HFFc6 (cell line): Measurements from ENCODE around the gene TAL2. TPM values are rescaled to one million over a fixed set of nuclear protein-coding genes. Genes with fewer than 3 reads are reported as not detected.

Experiments
- DNase-seq: peaks from one replicate; pipeline ENCODE4 v3.0.0-alpha.2; 2018
- H3K27ac Mint-ChIP-seq: 2 replicates; pipeline ENCODE4 v1.8.0; 2020; ENCODE audit warnings: mild to moderate bottlenecking, mixed read lengths
- H3K27me3 Mint-ChIP-seq: 2 replicates; pipeline ENCODE4 v1.8.0; 2021; ENCODE audit warnings: mild to moderate bottlenecking, moderate library complexity, mixed read lengths; ENCODE audit not compliant: insufficient read depth
- H3K36me3 Mint-ChIP-seq: 2 replicates; pipeline ENCODE4 v1.8.0; 2021; ENCODE audit warnings: low read depth, mixed read lengths
- H3K4me1 Mint-ChIP-seq: 2 replicates; pipeline ENCODE4 v1.8.0; 2020; ENCODE audit warnings: low read depth, mixed read lengths
- H3K4me3 Mint-ChIP-seq: 2 replicates; pipeline ENCODE4 v1.8.0; 2020; ENCODE audit warnings: mild to moderate bottlenecking, moderate library complexity, mixed read lengths
- H3K9me3 Mint-ChIP-seq: 2 replicates; pipeline ENCODE4 v1.8.0; 2020; ENCODE audit warnings: mild to moderate bottlenecking, mixed read lengths
- total RNA-seq, 6 experiments: library from RNA; stranded (reverse); fragmentation: NEBNext Ultra II Directional; extraction: Animal tissue kit (Norgen Biotek cat#: 25700); gene quantifications; 2 replicates in 1 of 6; 3 replicates in 5 of 6; pipeline ENCODE4 v1.2.3, GENCODE V29; 2021
- TF ChIP-seq, protein P1 (sequence below): fragments of 200-600 bp; sonication (generic); IDR thresholded peaks from 2 replicates; pipeline ENCODE4 v1.5.0; 2021; ENCODE audit warnings: antibody characterized with exemption, mild to moderate bottlenecking

The TAL2 gene
- total RNA-seq, 6 experiments from 2014 or later, result not detected

DNA sequence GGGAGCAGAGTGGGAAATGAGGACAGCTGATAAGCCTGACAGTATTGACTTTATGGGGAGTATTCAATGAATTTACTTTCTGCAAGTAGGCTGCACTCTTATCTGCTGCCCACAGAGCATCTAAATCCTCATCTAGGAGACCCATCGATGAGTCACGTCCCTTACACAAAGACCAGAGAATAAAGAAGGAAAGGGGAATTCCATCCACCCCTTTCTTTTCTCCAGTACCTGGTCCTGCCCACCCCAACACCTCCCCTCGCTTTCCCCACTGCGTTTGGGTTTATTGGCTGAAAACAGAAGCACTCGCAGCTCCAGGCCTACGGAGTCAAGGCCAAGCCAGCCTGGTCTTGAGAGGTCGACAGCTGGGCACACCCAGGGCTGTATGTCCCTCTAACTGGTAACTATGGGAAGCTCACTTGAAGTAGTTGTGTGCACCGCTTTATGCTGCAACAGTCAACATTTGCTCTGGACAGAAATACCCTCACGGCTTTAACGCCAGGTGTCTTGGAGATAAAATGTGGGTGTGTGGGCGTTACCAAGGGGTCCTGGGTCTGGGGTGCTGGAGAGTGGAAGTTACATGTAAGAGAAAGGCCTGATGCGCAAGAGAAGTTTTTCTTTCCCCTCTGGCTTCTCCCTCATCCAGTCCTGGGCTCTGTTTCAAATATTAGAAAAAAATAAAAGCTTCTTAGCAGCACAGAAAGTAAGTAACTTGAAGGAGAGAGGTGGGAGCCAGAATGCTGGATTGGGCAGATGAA is 14.5 kb upstream of the TAL2 start:
- Mint-ChIP-seq H3K27ac (no peak overlapping the region), H3K4me3 (no peak overlapping the region), H3K4me1 (no peaks in the 10 kb centered on the region), H3K9me3 (no peaks in the 10 kb centered on the region), H3K27me3 (peaks cover 3% of the 10 kb centered on the region; the same call in 1 of the 2 replicates), H3K36me3 (peaks cover 2% of the 10 kb centered on the region; the same call in 1 of the 2 replicates)
- TF ChIP-seq, protein P1, sequence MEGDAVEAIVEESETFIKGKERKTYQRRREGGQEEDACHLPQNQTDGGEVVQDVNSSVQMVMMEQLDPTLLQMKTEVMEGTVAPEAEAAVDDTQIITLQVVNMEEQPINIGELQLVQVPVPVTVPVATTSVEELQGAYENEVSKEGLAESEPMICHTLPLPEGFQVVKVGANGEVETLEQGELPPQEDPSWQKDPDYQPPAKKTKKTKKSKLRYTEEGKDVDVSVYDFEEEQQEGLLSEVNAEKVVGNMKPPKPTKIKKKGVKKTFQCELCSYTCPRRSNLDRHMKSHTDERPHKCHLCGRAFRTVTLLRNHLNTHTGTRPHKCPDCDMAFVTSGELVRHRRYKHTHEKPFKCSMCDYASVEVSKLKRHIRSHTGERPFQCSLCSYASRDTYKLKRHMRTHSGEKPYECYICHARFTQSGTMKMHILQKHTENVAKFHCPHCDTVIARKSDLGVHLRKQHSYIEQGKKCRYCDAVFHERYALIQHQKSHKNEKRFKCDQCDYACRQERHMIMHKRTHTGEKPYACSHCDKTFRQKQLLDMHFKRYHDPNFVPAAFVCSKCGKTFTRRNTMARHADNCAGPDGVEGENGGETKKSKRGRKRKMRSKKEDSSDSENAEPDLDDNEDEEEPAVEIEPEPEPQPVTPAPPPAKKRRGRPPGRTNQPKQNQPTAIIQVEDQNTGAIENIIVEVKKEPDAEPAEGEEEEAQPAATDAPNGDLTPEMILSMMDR, result no peak
- DNase-seq, result no peak

DNA sequence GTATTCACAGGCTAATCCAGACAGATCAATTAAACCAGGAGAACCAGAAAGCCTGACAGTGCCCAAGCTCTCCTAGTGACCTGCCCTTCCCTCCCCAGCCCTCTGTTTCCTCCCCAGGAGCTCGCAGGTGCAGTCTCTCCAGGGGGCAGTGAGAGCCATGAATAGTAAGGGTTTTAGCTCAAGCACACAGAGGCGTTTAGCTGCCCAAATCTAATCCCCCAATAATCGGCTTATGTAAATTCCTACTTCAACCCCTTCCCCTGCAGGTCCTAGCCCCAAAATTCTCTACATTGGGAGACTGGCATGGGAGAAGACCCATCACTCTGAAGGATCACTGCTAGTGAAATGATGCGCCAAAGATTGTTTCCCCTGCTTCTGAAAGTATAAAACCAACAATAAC is 10.5 kb upstream of the TAL2 start:
- Mint-ChIP-seq H3K36me3 (no peaks in the 10 kb centered on the region), H3K4me1 (0 out of 2 replicates have a peak, but pooled peaks cover 5% of the 10 kb centered on the region), H3K27me3 (peaks cover 14% of the 10 kb centered on the region), H3K9me3 (no peaks in the 10 kb centered on the region), H3K4me3 (no peak overlapping the region), H3K27ac (no peak overlapping the region)
- no peak for DNase-seq
- TF ChIP-seq, protein P1, result no peak

DNA sequence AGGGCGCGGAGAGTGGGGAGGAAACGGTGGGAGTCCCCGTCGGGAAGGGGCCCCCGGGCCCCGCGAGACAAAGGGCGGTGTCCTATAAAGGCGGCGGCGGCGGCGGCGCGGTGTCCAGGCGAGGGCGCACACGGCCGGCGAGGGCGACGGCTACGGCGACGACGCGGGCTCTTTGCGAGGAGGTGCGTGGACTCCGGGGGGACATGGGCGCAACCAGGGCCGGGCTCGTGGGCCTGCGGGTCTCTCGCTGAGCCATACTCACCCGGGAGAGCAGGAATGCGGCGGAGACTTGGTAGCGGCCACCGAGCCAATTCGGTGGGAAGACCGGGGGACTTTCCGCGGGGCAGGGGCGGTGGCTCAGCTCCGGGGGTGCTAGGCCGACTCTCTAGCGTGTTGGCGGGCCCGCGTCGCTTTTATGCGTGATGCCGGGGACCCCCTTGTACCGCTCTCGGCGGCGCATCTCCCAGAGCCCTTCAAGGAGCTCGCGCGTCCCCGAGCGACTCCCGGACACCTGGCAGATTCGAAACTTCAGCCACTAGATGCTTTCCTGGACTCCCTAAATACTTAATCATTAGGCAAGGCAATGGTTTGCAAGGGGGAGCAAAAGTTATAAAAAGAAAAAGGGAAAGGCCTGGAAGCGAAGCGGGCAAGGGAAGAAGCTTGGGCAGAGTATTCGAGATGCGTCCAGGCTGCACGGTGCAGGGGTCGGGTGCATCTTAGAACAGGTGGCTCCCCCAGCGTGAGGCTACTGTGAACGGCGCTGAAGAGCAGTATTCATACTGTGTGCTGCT is 5.9 kb upstream of the TAL2 start:
- peaks cover 19% of the 10 kb centered on the region for H3K27me3 Mint-ChIP-seq
- H3K9me3 Mint-ChIP-seq, result no peaks in the 10 kb centered on the region
- H3K27ac Mint-ChIP-seq, result no peak overlapping the region
- 0 out of 2 replicates have a peak, but pooled peaks cover 5% of the 10 kb centered on the region for H3K4me1 Mint-ChIP-seq
- no peak for DNase-seq
- peak overlapping the region; percentile 79 for H3K4me3 Mint-ChIP-seq
- no peaks in the 10 kb centered on the region for H3K36me3 Mint-ChIP-seq
- TF ChIP-seq, protein P1, result peak; percentile 26; the same call in 1 of the 2 replicates

DNA sequence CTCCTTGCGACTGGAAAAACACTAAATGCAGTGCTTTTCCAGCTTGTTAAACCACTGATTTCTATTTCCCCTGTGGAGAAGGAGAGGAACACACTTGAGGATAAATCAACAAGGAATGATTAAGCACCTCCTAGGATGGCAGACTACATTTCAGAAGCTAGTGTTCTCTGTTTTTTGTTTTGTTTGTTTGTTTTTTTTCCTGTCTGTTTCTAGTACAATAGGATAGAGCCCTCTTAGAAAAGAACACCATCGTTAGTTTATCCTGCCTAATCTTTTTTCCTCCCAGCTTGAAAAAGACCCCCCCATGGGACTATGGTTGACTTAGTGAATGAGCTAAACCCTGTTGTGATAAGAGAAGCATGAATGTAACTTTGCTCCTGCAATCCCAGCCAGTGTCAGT is 3.9 kb upstream of the TAL2 start:
- DNase-seq, result no peak
- no peaks in the 10 kb centered on the region for H3K36me3 Mint-ChIP-seq
- H3K4me3 Mint-ChIP-seq, result no peak overlapping the region
- H3K27me3 Mint-ChIP-seq, result peaks cover 19% of the 10 kb centered on the region
- H3K27ac Mint-ChIP-seq, result no peak overlapping the region
- H3K4me1 Mint-ChIP-seq, result 0 out of 2 replicates have a peak, but pooled peaks cover 5% of the 10 kb centered on the region
- TF ChIP-seq, protein P1, result no peak
- H3K9me3 Mint-ChIP-seq, result no peaks in the 10 kb centered on the region

DNA sequence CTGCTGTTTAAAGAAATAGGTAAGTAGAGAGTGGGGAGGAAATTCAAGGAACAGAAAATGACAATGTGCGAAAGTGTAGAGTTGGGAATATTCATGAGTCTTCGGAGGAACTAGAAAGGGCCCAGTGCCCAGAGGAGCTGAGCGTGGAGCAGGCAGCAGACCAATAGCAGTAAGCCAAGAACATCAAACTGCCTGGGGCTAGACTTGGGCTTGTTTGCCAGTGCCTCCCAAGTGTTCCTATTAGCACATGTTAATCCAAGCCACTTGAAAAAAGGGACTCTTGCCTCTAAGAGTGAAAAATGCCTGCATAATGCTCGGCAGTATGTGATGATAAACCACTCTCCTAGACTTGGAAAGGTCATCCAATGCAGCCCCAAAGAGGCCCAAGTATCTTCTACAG is 1.2 kb upstream of the TAL2 start:
- peaks cover 5% of the 10 kb centered on the region; the same call in 1 of the 2 replicates for H3K4me1 Mint-ChIP-seq
- H3K4me3 Mint-ChIP-seq, result no peak overlapping the region
- H3K36me3 Mint-ChIP-seq, result no peaks in the 10 kb centered on the region
- no peak for DNase-seq
- peaks cover 12% of the 10 kb centered on the region for H3K27me3 Mint-ChIP-seq
- H3K27ac Mint-ChIP-seq, result no peak overlapping the region
- no peaks in the 10 kb centered on the region for H3K9me3 Mint-ChIP-seq
- TF ChIP-seq, protein P1, result no peak
